Mesenchymal stem cell (in vitro differentiated cells and primary cell): ENCODE measurements around the gene CAND2.
A peak's percentile ranks its signal among the peaks of the same experiment; 100 is the strongest.

Experiments
- DNase-seq: peaks from one replicate; pipeline ENCODE4 v3.0.0-alpha.2; 2013
- H2AFZ ChIP-seq: one replicate; pipeline ENCODE4 v1.6.1; 2013; ENCODE audit warnings: low read depth, mild to moderate bottlenecking, control low read depth, inconsistent platforms, low read length, moderate library complexity
- H2AK5ac ChIP-seq: 2 replicates; pipeline ENCODE4 v1.6.1; 2013; ENCODE audit warnings: low read length, moderate library complexity, mild to moderate bottlenecking, inconsistent platforms; ENCODE audit not compliant: severe bottlenecking
- H2BK120ac ChIP-seq: one replicate; pipeline ENCODE4 v1.6.1; 2013; ENCODE audit warnings: low read depth, mild to moderate bottlenecking, inconsistent platforms, low read length, moderate library complexity
- H2BK12ac ChIP-seq, 2 experiments: one replicate each; pipeline ENCODE4 v1.6.1; 2013; ENCODE audit warnings: inconsistent platforms in 2 of 2, low read length in 2 of 2, mild to moderate bottlenecking in 2 of 2, moderate library complexity in 2 of 2, control low read depth in 1 of 2
- H2BK15ac ChIP-seq: one replicate; pipeline ENCODE4 v1.6.1; 2013; ENCODE audit warnings: mild to moderate bottlenecking, low read depth, inconsistent platforms; ENCODE audit not compliant: poor library complexity, severe bottlenecking
- H2BK5ac ChIP-seq: 2 replicates; pipeline ENCODE4 v1.6.1; 2013; ENCODE audit warnings: low read depth, mild to moderate bottlenecking, low read length, control low read depth, inconsistent platforms; ENCODE audit not compliant: poor library complexity, severe bottlenecking
- H3K14ac ChIP-seq, 2 experiments: one replicate each; pipeline ENCODE4 v1.6.1; 2013; ENCODE audit warnings: inconsistent platforms in 2 of 2, low read length in 2 of 2, control low read depth in 1 of 2, mild to moderate bottlenecking in 1 of 2, moderate library complexity in 1 of 2
- H3K18ac ChIP-seq, 2 experiments: one replicate each; pipeline ENCODE4 v1.6.1; 2013; ENCODE audit warnings: inconsistent platforms in 2 of 2, low read length in 2 of 2, control low read depth in 1 of 2, low read depth in 1 of 2, mild to moderate bottlenecking in 1 of 2
- H3K23ac ChIP-seq, 2 experiments: one replicate each; pipeline ENCODE4 v1.6.1; 2013; ENCODE audit warnings: inconsistent platforms in 2 of 2, low read length in 2 of 2, mild to moderate bottlenecking in 2 of 2, moderate library complexity in 2 of 2, control low read depth in 1 of 2
- H3K27ac ChIP-seq: 2 replicates; pipeline ENCODE4 v1.5.1; 2013; ENCODE audit warnings: mild to moderate bottlenecking, moderate library complexity, low read length, control low read depth, inconsistent platforms; ENCODE audit not compliant: poor library complexity, severe bottlenecking
- H3K27me3 ChIP-seq, 2 experiments: 2 replicates each; pipeline versions ENCODE4 v1.6.1 to v1.7.0; 2013; ENCODE audit warnings: low read length in 2 of 2, mild to moderate bottlenecking in 2 of 2, moderate library complexity in 2 of 2, control low read depth in 1 of 2, inconsistent platforms in 1 of 2; ENCODE audit not compliant: control insufficient read depth in 1 of 2, insufficient read depth in 1 of 2
- H3K36me3 ChIP-seq, 2 experiments: 2 replicates each; pipeline versions ENCODE4 v1.6.1 to v1.7.0; 2013; ENCODE audit warnings: low read length in 2 of 2, control low read depth in 1 of 2, inconsistent platforms in 1 of 2, low read depth in 1 of 2, mild to moderate bottlenecking in 1 of 2; ENCODE audit not compliant: insufficient read depth in 2 of 2, control insufficient read depth in 1 of 2
- H3K4ac ChIP-seq, 2 experiments: one replicate each; pipeline ENCODE4 v1.6.1; 2013; ENCODE audit warnings: inconsistent platforms in 2 of 2, low read length in 2 of 2, mild to moderate bottlenecking in 2 of 2, moderate library complexity in 2 of 2, control low read depth in 1 of 2, low read depth in 1 of 2
- H3K4me1 ChIP-seq: 2 replicates; pipeline ENCODE4 v1.6.1; 2013; ENCODE audit warnings: low read depth, low read length, control low read depth; ENCODE audit not compliant: control insufficient read depth, insufficient read depth
- H3K4me2 ChIP-seq: 2 replicates; pipeline ENCODE4 v1.6.1; 2013; ENCODE audit warnings: low read length, mild to moderate bottlenecking, inconsistent platforms; ENCODE audit not compliant: poor library complexity, severe bottlenecking
- H3K4me3 ChIP-seq, 2 experiments: 2 replicates each; pipeline versions ENCODE4 v1.5.1 to v1.7.0; 2013; ENCODE audit warnings: low read length in 2 of 2, mild to moderate bottlenecking in 2 of 2, control low read depth in 1 of 2, low read depth in 1 of 2; ENCODE audit not compliant: insufficient read depth in 1 of 2
- H3K79me1 ChIP-seq: replicated peaks from 2 replicates; pipeline ENCODE4 v1.6.1; 2013; ENCODE audit warnings: mild to moderate bottlenecking, control low read depth, low read length, inconsistent platforms; ENCODE audit not compliant: poor library complexity, severe bottlenecking
- H3K9ac ChIP-seq: 2 replicates; pipeline ENCODE4 v1.7.0; 2013; ENCODE audit warnings: mild to moderate bottlenecking, low read length, moderate library complexity
- H3K9me3 ChIP-seq: 2 replicates; pipeline ENCODE4 v1.7.0; 2013; ENCODE audit warnings: mild to moderate bottlenecking, low read length; ENCODE audit not compliant: control insufficient read depth
- H4K8ac ChIP-seq: one replicate; pipeline ENCODE4 v1.6.1; 2013; ENCODE audit warnings: inconsistent platforms, mild to moderate bottlenecking, low read length, moderate library complexity
- H4K91ac ChIP-seq: one replicate; pipeline ENCODE4 v1.6.1; 2013; ENCODE audit warnings: mild to moderate bottlenecking, low read length, inconsistent platforms
- WGBS: methylation state at CpG from one replicate; pipeline ENCODE4 v1.1.7; 2013; ENCODE audit warnings: mixed read lengths; 5-methylcytosine and 5-hydroxymethylcytosine counted together

Gene CAND2

DNA sequence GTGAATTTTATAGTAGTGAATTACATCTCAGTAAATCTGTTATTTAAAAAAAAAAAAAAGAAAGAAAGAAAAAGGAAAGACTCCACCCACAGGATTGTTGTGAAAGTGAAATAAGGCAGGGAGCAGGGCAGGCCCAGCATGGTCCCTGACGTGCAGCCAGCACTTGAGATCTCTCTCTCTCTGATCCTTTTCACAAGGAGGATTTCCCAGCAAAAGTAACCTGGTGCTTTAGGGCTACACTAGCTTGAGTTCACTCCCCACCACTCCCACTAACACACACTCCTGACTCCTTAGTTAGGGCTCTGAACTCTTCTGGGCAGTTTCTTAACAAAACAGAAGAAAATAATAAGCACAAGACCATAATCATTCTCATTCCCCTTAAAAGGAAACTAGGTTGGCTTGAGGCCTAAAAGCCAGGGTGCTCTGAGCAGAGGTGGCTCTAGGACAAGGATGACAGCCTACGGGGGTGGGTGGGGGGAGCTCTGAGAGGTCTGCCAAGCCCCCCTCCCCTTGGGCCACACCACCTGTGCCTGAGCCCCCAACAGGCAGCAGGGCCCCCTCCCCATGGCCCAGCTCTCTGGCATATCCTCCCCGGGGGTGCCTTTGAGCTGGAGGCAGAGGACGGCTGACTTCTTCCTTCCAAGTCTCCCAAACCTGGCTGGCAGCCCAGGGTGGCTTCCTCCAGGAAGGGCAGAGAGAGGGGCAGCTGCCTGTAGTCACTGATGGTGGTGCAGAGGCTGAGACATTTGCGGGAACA, 38.3 kb upstream of the CAND2 start:
- Histone ChIP-seq H3K36me3 (no peaks in the 10 kb centered on the region), H2AK5ac (peak overlapping the region; percentile 82), H3K23ac (no peak overlapping the region), H4K8ac (peak overlapping the region; percentile 53), H3K4me2 (no peak overlapping the region), H3K79me1 (no peaks in the 10 kb centered on the region), H4K91ac (no peak overlapping the region), H2BK15ac (no peak overlapping the region), H3K4me1 (peaks cover 29% of the 10 kb centered on the region), H2BK120ac (no peak overlapping the region), H2BK5ac (no peak overlapping the region), H3K14ac (no peak overlapping the region), H2BK12ac (no peak overlapping the region), H3K18ac (peak overlapping the region; percentile 9 to 61), H2AFZ (no peak overlapping the region), H3K27me3 (peaks cover 0 to 21% of the 10 kb centered on the region in 2 experiments), H3K4me3 (no peak overlapping the region), H3K9ac (peak overlapping the region; percentile 69), H3K4ac (no peak overlapping the region), H3K27ac (peak overlapping the region; percentile 50), H3K9me3 (no peaks in the 10 kb centered on the region)
- 78% methylated on average over 4 of the region's 5 CpGs for WGBS
- peak; percentile 73 for DNase-seq

DNA sequence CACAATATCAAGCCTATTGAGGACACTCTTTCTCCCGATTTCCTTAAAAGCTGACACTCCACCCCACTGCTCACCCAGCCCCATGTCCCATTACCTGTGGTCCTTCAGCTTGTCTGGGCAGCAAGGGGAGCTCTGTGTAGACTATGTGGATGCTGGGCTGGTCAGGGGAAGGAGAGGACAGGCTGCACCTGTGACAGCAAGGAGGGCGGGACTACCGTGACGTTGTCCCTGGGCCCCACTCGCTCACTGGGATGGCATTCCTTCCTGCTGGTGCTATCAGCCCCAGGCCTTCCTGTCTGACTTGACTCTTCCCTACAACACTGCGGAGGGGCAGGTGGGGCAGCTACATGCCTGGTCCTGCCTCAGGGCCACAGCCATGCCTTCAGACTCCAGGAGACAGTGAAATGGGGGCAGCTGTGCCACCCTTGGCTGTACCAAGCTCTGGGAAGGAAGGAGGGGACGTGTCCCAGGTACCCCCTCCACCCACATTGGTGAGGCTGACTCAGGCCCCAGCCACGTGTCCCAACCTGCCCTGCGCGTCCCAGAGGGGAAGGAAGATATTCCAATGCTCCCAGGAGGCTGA, 37.3 kb upstream of the CAND2 start, which contains the start of gene TMEM40:
Gene TMEM40, minus strand, starts transcription at position 163 of the 583 bp plus-strand sequence. CDS start 9,427 bp downstream, outside the sequence.
- Histone ChIP-seq H2BK5ac (peak within 1 kb of the TSS; percentile 21), H3K4me2 (no peak within 1 kb of the TSS), H4K91ac (peak within 1 kb of the TSS; percentile 20), H3K4ac (no peak within 1 kb of the TSS), H2AFZ (no peak within 1 kb of the TSS), H3K36me3 (no peaks in the 10 kb centered on the region), H3K27me3 (peaks cover 0 to 21% of the 10 kb centered on the region in 2 experiments), H3K23ac (no peak within 1 kb of the TSS), H3K18ac (peak within 1 kb of the TSS; percentile 9 to 61), H3K9ac (peak within 1 kb of the TSS; percentile 69), H3K4me3 (no peak within 1 kb of the TSS), H4K8ac (peak within 1 kb of the TSS; percentile 55), H2BK12ac (peak within 1 kb of the TSS in 1 of 2 experiments; percentile 35), H2BK15ac (no peak within 1 kb of the TSS), H3K9me3 (no peaks in the 10 kb centered on the region), H3K27ac (peak within 1 kb of the TSS; percentile 63), H3K4me1 (peaks cover 30% of the 10 kb centered on the region), H2BK120ac (no peak within 1 kb of the TSS), H3K79me1 (no peaks in the 10 kb centered on the region), H2AK5ac (peak within 1 kb of the TSS; percentile 82), H3K14ac (no peak within 1 kb of the TSS)
- WGBS, result 88% methylated on average over 9 of the region's 10 CpGs
- DNase-seq, result no peak

DNA sequence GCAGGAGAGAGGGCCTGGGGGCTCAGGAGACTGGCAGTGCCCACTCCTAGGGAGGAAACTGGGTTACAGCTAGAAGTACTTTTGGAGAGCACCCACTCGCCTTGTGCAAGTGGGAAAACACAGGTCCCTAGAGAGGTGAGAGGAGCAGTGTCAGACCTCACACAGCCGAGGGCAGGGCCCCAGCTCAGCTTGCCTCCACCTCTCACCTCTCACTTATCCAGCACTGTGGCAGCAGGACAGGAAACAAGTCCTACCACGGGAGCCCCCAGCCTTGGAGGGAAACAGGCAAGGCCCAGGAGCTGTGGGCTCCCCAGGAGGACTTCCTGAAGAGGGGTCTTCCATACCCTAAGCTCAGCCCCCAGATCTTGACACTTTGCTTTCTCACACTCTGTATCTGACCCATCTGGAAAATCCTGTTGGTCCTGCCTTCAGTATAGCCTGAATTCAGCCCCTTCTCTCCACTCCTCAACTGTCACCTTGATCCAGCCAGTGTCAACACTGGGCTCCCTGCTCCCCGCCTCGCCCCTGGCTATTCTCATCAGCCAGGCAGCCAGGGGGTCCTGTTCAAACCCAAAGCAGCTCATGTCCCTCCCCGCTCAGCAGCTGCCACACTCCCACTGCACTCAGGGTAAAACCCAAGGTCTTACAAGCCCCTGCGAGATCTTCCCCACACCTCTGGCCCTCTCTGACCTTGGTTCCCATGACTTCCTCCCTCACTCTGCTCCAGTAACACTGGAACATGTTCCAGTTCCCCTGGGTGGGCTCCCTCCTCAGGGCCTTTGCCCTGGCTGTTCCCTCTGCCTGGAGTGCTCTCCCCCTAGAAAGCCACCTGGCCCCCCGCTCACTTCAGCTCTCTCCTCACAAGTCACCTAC, 36.6 kb upstream of the CAND2 start:
- Histone ChIP-seq H2BK5ac (peak overlapping the region; percentile 21), H3K27ac (peak overlapping the region; percentile 63), H4K8ac (peak overlapping the region; percentile 66), H3K18ac (peak overlapping the region in 1 of 2 experiments; percentile 13), H3K14ac (no peak overlapping the region), H2BK12ac (no peak overlapping the region), H3K4ac (no peak overlapping the region), H3K36me3 (no peaks in the 10 kb centered on the region), H3K27me3 (peaks cover 0 to 18% of the 10 kb centered on the region in 2 experiments), H4K91ac (peak overlapping the region; percentile 20), H2BK15ac (no peak overlapping the region), H3K4me3 (no peak overlapping the region), H3K79me1 (no peaks in the 10 kb centered on the region), H3K4me1 (peaks cover 30% of the 10 kb centered on the region), H3K9me3 (no peaks in the 10 kb centered on the region), H2AFZ (no peak overlapping the region), H3K4me2 (no peak overlapping the region), H3K9ac (no peak overlapping the region), H2AK5ac (peak overlapping the region; percentile 82), H2BK120ac (no peak overlapping the region), H3K23ac (no peak overlapping the region)
- WGBS, result 66% methylated on average over 8 of the region's 8 CpGs
- DNase-seq, result no peak
